ENCODE data around the gene TMEM185A.

- no peak for TF ChIP-seq CTCF (IDR thresholded peaks at IDR 0.05)
- TF ChIP-seq EP300 (IDR thresholded peaks at IDR 0.05) = no peak
- TF ChIP-seq POLR2AphosphoS5 (IDR thresholded peaks at IDR 0.05) = no peak
- TF ChIP-seq POLR2A (IDR thresholded peaks at IDR 0.05) = no peak
Measured at GRCh38 chrX:149618871-149619270, 12.7 kb downstream of the TMEM185A start.
